ENCODE results near the gene NFKBIE. TPM values are rescaled to one million over a fixed set of nuclear protein-coding genes. Genes with fewer than 3 reads are reported as not detected.

The NFKBIE gene
- total RNA-seq, 1 donor from 2014 or later, result 11.1 TPM

- Mint-ChIP-seq H3K4me3 (ENCODE audit: unreplicated experiment) (peak within 1 kb of the TSS; percentile 66), H3K27me3 (ENCODE audit: unreplicated experiment) (peaks cover 43% of the 10 kb centered on the region), H3K27ac (ENCODE audit: unreplicated experiment) (no peak within 1 kb of the TSS), H3K36me3 (ENCODE audit: unreplicated experiment) (no peaks in the 10 kb centered on the region), H3K9me3 (ENCODE audit: unreplicated experiment) (no peaks in the 10 kb centered on the region), H3K4me1 (ENCODE audit: unreplicated experiment) (peaks cover 4% of the 10 kb centered on the region)
- DNase-seq (ENCODE audit: extremely low spot score, unreplicated experiment), result no peak
- TF ChIP-seq, protein P1, sequence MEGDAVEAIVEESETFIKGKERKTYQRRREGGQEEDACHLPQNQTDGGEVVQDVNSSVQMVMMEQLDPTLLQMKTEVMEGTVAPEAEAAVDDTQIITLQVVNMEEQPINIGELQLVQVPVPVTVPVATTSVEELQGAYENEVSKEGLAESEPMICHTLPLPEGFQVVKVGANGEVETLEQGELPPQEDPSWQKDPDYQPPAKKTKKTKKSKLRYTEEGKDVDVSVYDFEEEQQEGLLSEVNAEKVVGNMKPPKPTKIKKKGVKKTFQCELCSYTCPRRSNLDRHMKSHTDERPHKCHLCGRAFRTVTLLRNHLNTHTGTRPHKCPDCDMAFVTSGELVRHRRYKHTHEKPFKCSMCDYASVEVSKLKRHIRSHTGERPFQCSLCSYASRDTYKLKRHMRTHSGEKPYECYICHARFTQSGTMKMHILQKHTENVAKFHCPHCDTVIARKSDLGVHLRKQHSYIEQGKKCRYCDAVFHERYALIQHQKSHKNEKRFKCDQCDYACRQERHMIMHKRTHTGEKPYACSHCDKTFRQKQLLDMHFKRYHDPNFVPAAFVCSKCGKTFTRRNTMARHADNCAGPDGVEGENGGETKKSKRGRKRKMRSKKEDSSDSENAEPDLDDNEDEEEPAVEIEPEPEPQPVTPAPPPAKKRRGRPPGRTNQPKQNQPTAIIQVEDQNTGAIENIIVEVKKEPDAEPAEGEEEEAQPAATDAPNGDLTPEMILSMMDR (IDR thresholded peaks at IDR 0.05), result no peak
Observed at GRCh38 chr6:44269921-44270525, 4.7 kb upstream of the NFKBIE start, which contains the start of gene TMEM151B. Gene TMEM151B (plus strand): TSS chr6:44270450. CDS start chr6:44270743, 293 bp downstream.

GRCh38 chr6:44269178-44269920, 4.0 kb upstream of the NFKBIE start:
- TF ChIP-seq, protein P1 (IDR thresholded peaks at IDR 0.05), result no peak
- no peaks in the 10 kb centered on the region for H3K36me3 Mint-ChIP-seq (ENCODE audit: unreplicated experiment)
- H3K4me3 Mint-ChIP-seq (ENCODE audit: unreplicated experiment), result peak overlapping the region; percentile 66
- DNase-seq (ENCODE audit: extremely low spot score, unreplicated experiment), result no peak
- H3K27ac Mint-ChIP-seq (ENCODE audit: unreplicated experiment), result no peak overlapping the region
- H3K9me3 Mint-ChIP-seq (ENCODE audit: unreplicated experiment), result no peaks in the 10 kb centered on the region
- H3K4me1 Mint-ChIP-seq (ENCODE audit: unreplicated experiment), result peaks cover 9% of the 10 kb centered on the region
- H3K27me3 Mint-ChIP-seq (ENCODE audit: unreplicated experiment), result peaks cover 42% of the 10 kb centered on the region

DNA sequence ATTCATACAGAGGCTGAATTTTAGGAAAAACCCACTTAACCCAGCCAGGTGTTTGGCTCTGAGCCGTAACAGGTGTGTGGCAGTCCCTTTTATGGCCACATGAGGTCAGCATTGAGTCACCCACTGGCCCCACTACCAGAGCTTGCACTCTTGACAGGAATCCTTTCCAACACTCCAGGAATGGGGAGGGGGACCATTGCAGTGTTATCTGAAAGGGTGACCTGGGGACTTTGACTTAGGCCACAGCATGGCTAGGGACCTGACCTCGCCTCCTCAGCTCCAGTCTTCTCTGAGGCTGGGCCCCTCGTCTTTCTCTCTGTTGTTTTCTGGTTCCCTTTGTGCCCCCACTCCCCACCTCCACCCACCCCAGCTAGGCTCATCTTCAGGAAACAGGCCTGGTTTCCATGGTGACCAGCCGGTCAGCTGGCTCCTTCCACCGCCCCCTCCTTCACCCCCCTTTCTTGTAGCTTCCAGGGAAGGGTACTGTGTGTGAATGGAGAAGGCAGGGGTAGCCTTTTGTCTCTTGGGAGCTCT, 2.8 kb upstream of the NFKBIE start:
- DNase-seq (ENCODE audit: extremely low spot score, unreplicated experiment), result no peak
- H3K27ac Mint-ChIP-seq (ENCODE audit: unreplicated experiment), result no peak overlapping the region
- TF ChIP-seq, protein P1 (IDR thresholded peaks at IDR 0.05), result peak; percentile 94
- H3K9me3 Mint-ChIP-seq (ENCODE audit: unreplicated experiment), result no peaks in the 10 kb centered on the region
- H3K27me3 Mint-ChIP-seq (ENCODE audit: unreplicated experiment), result peaks cover 37% of the 10 kb centered on the region
- H3K4me1 Mint-ChIP-seq (ENCODE audit: unreplicated experiment), result peaks cover 21% of the 10 kb centered on the region
- H3K4me3 Mint-ChIP-seq (ENCODE audit: unreplicated experiment), result no peak overlapping the region
- H3K36me3 Mint-ChIP-seq (ENCODE audit: unreplicated experiment), result no peaks in the 10 kb centered on the region

- Mint-ChIP-seq H3K4me1 (ENCODE audit: unreplicated experiment) (peaks cover 30% of the 10 kb centered on the region), H3K36me3 (ENCODE audit: unreplicated experiment) (no peaks in the 10 kb centered on the region)
Observed at GRCh38 chr6:44267252-44267651, 1.9 kb upstream of the NFKBIE start.

More at GRCh38 chr6:44267252-44267651, 1.9 kb upstream of the NFKBIE start:
- Mint-ChIP-seq H3K9me3 (ENCODE audit: unreplicated experiment) (no peaks in the 10 kb centered on the region), H3K27me3 (ENCODE audit: unreplicated experiment) (peaks cover 29% of the 10 kb centered on the region), H3K27ac (ENCODE audit: unreplicated experiment) (no peak overlapping the region), H3K4me3 (ENCODE audit: unreplicated experiment) (no peak overlapping the region)
- DNase-seq (ENCODE audit: extremely low spot score, unreplicated experiment), result no peak
- TF ChIP-seq, protein P1 (IDR thresholded peaks at IDR 0.05), result no peak

All from osteocyte (in vitro differentiated cells).